Calu3 (cell line): ENCODE data around the gene MAGEA12. TPM values are rescaled to one million over a fixed set of nuclear protein-coding genes. Genes with fewer than 3 reads are reported as not detected.
"Not testable (repeated sequence)": the region's sequence is repeated elsewhere in the genome, so short reads cannot be mapped to it uniquely, and the experiment has no call there.

ENCODE experiments used
- Bru-seq: library from RNA; stranded (reverse); fragments of 400-500 nt; gene quantifications from one replicate; lab custom pipeline; 2021; lab: Mats Ljungman, UMichigan
- BruChase-seq, 2 experiments: library from RNA; stranded (reverse); fragments of 400-500 nt; gene quantifications; one replicate each; lab custom pipeline; 2021; lab: Mats Ljungman, UMichigan
- BruUV-seq: library from RNA; stranded (reverse); fragments of 400-500 nt; replicated peaks from 2 replicates; lab custom pipeline; 2021; lab: Mats Ljungman, UMichigan
- CTCF ChIA-PET: fragments of 300-600 bp; sonication (Branson Sonifier 250); formaldehyde crosslinking; loops from one replicate; lab custom pipeline; 2022; ENCODE audit warnings: antibody characterized with exemption; lab: Charles Lee
- DNase-seq: peaks from one replicate; pipeline ENCODE4 v3.0.0; 2022
- H3K27ac Mint-ChIP-seq: one replicate; pipeline ENCODE4 v1.8.0; 2022; ENCODE audit warnings: mixed read lengths; ENCODE audit not compliant: unreplicated experiment
- H3K27me3 Mint-ChIP-seq: one replicate; pipeline ENCODE4 v1.8.0; 2022; ENCODE audit warnings: mixed read lengths; ENCODE audit not compliant: unreplicated experiment
- H3K36me3 Mint-ChIP-seq: one replicate; pipeline ENCODE4 v1.8.0; 2022; ENCODE audit warnings: mild to moderate bottlenecking, moderate library complexity, mixed read lengths; ENCODE audit not compliant: insufficient read depth, unreplicated experiment
- H3K4me1 Mint-ChIP-seq: one replicate; pipeline ENCODE4 v1.8.0; 2022; ENCODE audit warnings: mild to moderate bottlenecking, low read depth, mixed read lengths; ENCODE audit not compliant: unreplicated experiment
- H3K4me3 Mint-ChIP-seq: one replicate; pipeline ENCODE4 v1.8.0; 2022; ENCODE audit warnings: mild to moderate bottlenecking, low read depth, moderate library complexity, mixed read lengths; ENCODE audit not compliant: unreplicated experiment
- H3K9me3 Mint-ChIP-seq: one replicate; pipeline ENCODE4 v1.8.0; 2022; ENCODE audit warnings: low read depth, mixed read lengths; ENCODE audit not compliant: unreplicated experiment
- CTCF ChIP-seq: fragments of 200-600 bp; IDR thresholded peaks from one replicate; pipeline ENCODE4 v1.8.0; 2022; ENCODE audit warnings: antibody characterized with exemption; ENCODE audit not compliant: unreplicated experiment
- intact Hi-C: fragments of 100-400 bp; cut with micrococcal nuclease; formaldehyde crosslinking; loops from one replicate; pipeline ENCODE4 v1.10.0; 2022; ENCODE audit not compliant: unreplicated experiment
- long read RNA-seq: library from polyadenylated mRNA; stranded (forward); transcript quantifications from one replicate; pipeline ENCODE4 v2.0.0, GENCODE V29; 2022
- total RNA-seq: library from RNA; stranded (reverse); gene quantifications from 2 replicates; pipeline ENCODE4 v1.2.3, GENCODE V29; 2022

The MAGEA12 gene
- total RNA-seq (not detected in 2 replicates), Bru-seq, nascent RNA (not detected), BruChase-seq, experiment 1, labeled RNA remaining after a 6-hour chase (not detected), BruChase-seq, experiment 2, labeled RNA remaining after a 2-hour chase (not detected)
- long read RNA-seq = 0 reads

- Mint-ChIP-seq H3K9me3 (no peaks in the 10 kb centered on the region), H3K4me3 (no peak within 1 kb of the TSS), H3K27me3 (peaks cover 39% of the 10 kb centered on the region), H3K36me3 (peaks cover 4% of the 10 kb centered on the region), H3K27ac (no peak within 1 kb of the TSS), H3K4me1 (no peaks in the 10 kb centered on the region)
- BruUV-seq = no TSS peak
- intact Hi-C loops = no loop called here
- CTCF ChIA-PET = interaction anchor here (0.7 kb wide), 1 partner anchor 1259 kb away, joined by 6 read pairs; no protein-coding TSS in a partner anchor
- no peak for DNase-seq
- TF ChIP-seq CTCF = no peak
These were observed at the start of gene MAGEA12, which contains the start of gene CSAG1 for GRCh38 chrX:152733261-152733975. Gene MAGEA12, plus strand, starts transcription at chrX:152733757. Its CDS starts 2,405 bp downstream, at chrX:152736162. Gene CSAG1, minus strand, starts transcription at chrX:152733721. Its CDS starts 1,261 bp downstream, at chrX:152732460.

GRCh38 chrX:152697952-152698931, 35.3 kb upstream of the MAGEA12 start, which contains the start of gene MAGEA3:
Gene MAGEA3, plus strand, starts transcription at chrX:152698794. Its CDS starts 2,039 bp downstream, at chrX:152700833.
- DNase-seq, H3K27me3 Mint-ChIP-seq, H3K27ac Mint-ChIP-seq, H3K4me1 Mint-ChIP-seq, H3K4me3 Mint-ChIP-seq, H3K9me3 Mint-ChIP-seq, intact Hi-C loops, H3K36me3 Mint-ChIP-seq, BruUV-seq, CTCF ChIA-PET: not testable (repeated sequence)

GRCh38 chrX:152700390-152700789, 33.2 kb upstream of the MAGEA12 start:
- H3K9me3 Mint-ChIP-seq, H3K4me1 Mint-ChIP-seq, DNase-seq, intact Hi-C loops, H3K27me3 Mint-ChIP-seq, H3K4me3 Mint-ChIP-seq, BruUV-seq, H3K36me3 Mint-ChIP-seq, H3K27ac Mint-ChIP-seq, CTCF ChIA-PET: not testable (repeated sequence)

- DNase-seq, H3K9me3 Mint-ChIP-seq, intact Hi-C loops, CTCF ChIA-PET, H3K27ac Mint-ChIP-seq, H3K36me3 Mint-ChIP-seq, BruUV-seq, H3K4me3 Mint-ChIP-seq, H3K4me1 Mint-ChIP-seq, H3K27me3 Mint-ChIP-seq: not testable (repeated sequence)
These were observed 27.1 kb upstream of the MAGEA12 start for GRCh38 chrX:152706500-152706899.

- H3K36me3 Mint-ChIP-seq, H3K27me3 Mint-ChIP-seq, CTCF ChIA-PET, BruUV-seq, DNase-seq, H3K27ac Mint-ChIP-seq, intact Hi-C loops, H3K4me3 Mint-ChIP-seq, H3K4me1 Mint-ChIP-seq, H3K9me3 Mint-ChIP-seq: not testable (repeated sequence)
These were observed 24.4 kb upstream of the MAGEA12 start, which contains the start of gene CSAG2 for GRCh38 chrX:152709173-152709572. Gene CSAG2, minus strand, starts transcription at chrX:152709273. Its CDS starts 161 bp downstream, at chrX:152709112.

- H3K4me1 Mint-ChIP-seq, H3K27me3 Mint-ChIP-seq, H3K27ac Mint-ChIP-seq, H3K9me3 Mint-ChIP-seq, H3K4me3 Mint-ChIP-seq, intact Hi-C loops, DNase-seq, CTCF ChIA-PET, BruUV-seq, H3K36me3 Mint-ChIP-seq: not testable (repeated sequence)
These were observed 20.4 kb upstream of the MAGEA12 start for GRCh38 chrX:152713195-152713594.

- H3K27ac Mint-ChIP-seq, H3K9me3 Mint-ChIP-seq, H3K4me1 Mint-ChIP-seq, BruUV-seq, intact Hi-C loops, H3K36me3 Mint-ChIP-seq, H3K4me3 Mint-ChIP-seq, H3K27me3 Mint-ChIP-seq, CTCF ChIA-PET, DNase-seq: not testable (repeated sequence)
These were observed 19.5 kb upstream of the MAGEA12 start, which contains the start of gene MAGEA2B for GRCh38 chrX:152713815-152714787. Gene MAGEA2B, plus strand, starts transcription at chrX:152714628. Its CDS starts 2,479 bp downstream, at chrX:152717107.
